Kidney (tissue), 14 donors: ENCODE measurements around the gene YOD1. TPM values are rescaled to one million over a fixed set of nuclear protein-coding genes. Genes with fewer than 3 reads are reported as not detected.

Source experiments
- DNase-seq, 5 donors: peaks; one replicate each; pipeline ENCODE4 v3.0.0-alpha.2; 2013 to 2020
- FAIRE-seq: peaks from 2 replicates; lab custom pipeline; 2012; peaks lifted over from hg19 to GRCh38; lab: Jason Lieb, UNC
- H3K27ac ChIP-seq, 2 donors: one replicate each; pipeline ENCODE4 v1.7.0; 2013; ENCODE audit warnings: low read depth in 2 of 2, low read length in 2 of 2, inconsistent platforms in 1 of 2
- H3K27me3 ChIP-seq: one replicate; pipeline ENCODE4 v1.7.1; 2013; ENCODE audit warnings: low read length, inconsistent platforms; ENCODE audit not compliant: control insufficient read depth, insufficient read depth
- H3K36me3 ChIP-seq, 3 donors: one replicate each; pipeline versions ENCODE4 v1.7.0 to v1.7.1; 2013; ENCODE audit warnings: low read length in 3 of 3, control low read depth in 1 of 3, inconsistent platforms in 1 of 3; ENCODE audit not compliant: insufficient read depth in 3 of 3, control insufficient read depth in 2 of 3
- H3K4me1 ChIP-seq, 3 donors: one replicate each; pipeline versions ENCODE4 v1.7.0 to v1.7.1; 2013; ENCODE audit warnings: low read length in 3 of 3, inconsistent platforms in 1 of 3, low read depth in 1 of 3; ENCODE audit not compliant: control insufficient read depth in 2 of 3, insufficient read depth in 2 of 3
- H3K4me3 ChIP-seq, 3 donors: one replicate each; pipeline versions ENCODE4 v1.7.0 to v1.8.1; 2013; ENCODE audit warnings: low read length in 3 of 3, control low read depth in 1 of 3, inconsistent platforms in 1 of 3
- H3K9ac ChIP-seq, 3 donors: one replicate each; pipeline versions ENCODE4 v1.7.0 to v1.7.1; 2013; ENCODE audit warnings: low read length in 3 of 3, control low read depth in 1 of 3, inconsistent platforms in 1 of 3
- H3K9me3 ChIP-seq, 3 donors: one replicate each; pipeline versions ENCODE4 v1.7.0 to v1.7.1; 2013; ENCODE audit warnings: low read length in 3 of 3, control low read depth in 1 of 3, inconsistent platforms in 1 of 3; ENCODE audit not compliant: control insufficient read depth in 2 of 3, insufficient read depth in 1 of 3
- intact Hi-C: fragments of 100-400 bp; cut with DNase I; formaldehyde crosslinking; loops from one replicate; pipeline ENCODE4 v1.11.1; 2022
- polyA plus RNA-seq: library from polyadenylated mRNA; stranded (reverse); fragments of 350-450 nt; fragmentation: Illumina TruSeq; extraction: RNeasy Lipid Tissue Mini Kit (QIAGEN cat#74804); gene quantifications from one replicate; pipeline ENCODE4 v1.2.3, GENCODE V29; 2014; ENCODE audit warnings: low read depth, low replicate concordance; ENCODE audit not compliant: insufficient read depth
- total RNA-seq: library from RNA; stranded (reverse); fragmentation: NEBNext Ultra II Directional; extraction: Animal tissue kit (Norgen Biotek cat#: 25700); gene quantifications from one replicate; pipeline ENCODE4 v1.2.1, GENCODE V29; 2021
- TF ChIP-seq, protein P1 (sequence below): IDR thresholded peaks from 3 replicates; pipeline ENCODE4 v1.5.1; 2012; ENCODE audit warnings: mild to moderate bottlenecking, moderate library complexity, borderline replicate concordance; ENCODE audit not compliant: insufficient read depth; ENCODE audit errors: extremely low read depth
- donor health status: control.
- donor health status: control.
- donor health status: control.
- donor health status: control.
- donor health status: control.
- donor health status: DM: yes; HTN: yes; CAD: no.
- donor health status: Normal renal cell carcinoma (clear cell type).

YOD1 gene
- total and polyA plus RNA-seq, 2 donors from 2014 or later, result 2.7 to 6.2 TPM

DNA sequence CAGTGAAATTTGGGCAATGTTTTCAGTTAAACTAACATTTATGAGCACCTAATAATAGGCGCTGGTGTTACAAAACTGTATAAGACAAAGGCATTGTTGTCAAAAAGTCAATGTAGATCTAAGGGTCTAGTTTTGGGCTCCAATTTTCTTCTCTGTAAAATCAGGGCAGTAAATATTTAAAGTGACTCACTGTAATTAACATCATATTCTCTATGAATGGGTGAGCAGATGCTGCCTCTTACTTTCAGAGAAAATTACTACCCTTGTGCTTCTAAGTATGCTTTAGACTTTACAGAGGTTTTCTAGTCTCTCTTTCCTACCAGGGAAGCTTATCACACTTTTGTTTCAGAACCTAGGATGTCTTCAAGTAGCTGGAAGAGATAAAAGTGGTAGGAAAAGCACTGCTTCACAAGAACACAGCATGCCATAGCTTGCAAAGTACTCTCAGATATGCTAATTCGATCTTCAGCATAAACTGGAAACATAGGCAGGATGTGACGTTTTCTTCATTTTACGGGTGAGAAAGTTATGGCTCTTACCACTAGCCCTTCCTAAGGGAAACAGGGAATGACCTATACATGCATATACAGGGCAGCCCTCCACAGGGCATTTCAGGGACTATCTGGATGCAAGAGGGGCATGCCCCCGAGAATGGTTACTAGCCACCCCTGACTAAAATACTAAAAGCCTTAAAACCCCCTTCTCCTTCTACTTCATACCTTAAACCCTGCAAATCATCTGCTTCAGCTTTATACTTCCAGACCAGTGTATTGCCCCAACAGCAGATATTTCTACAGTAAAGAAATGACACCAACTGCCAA is 21.1 kb downstream of the YOD1 start:
- H3K36me3 ChIP-seq, result no peaks in the 10 kb centered on the region
- H3K4me1 ChIP-seq, result peaks cover 15 to 37% (median 29%) of the 10 kb centered on the region in 3 donors

GRCh38 chr1:207028884-207029650 is 21.9 kb downstream of the YOD1 start:
- no peak overlapping the region for H3K4me3 ChIP-seq
- no peak overlapping the region for H3K9ac ChIP-seq

More for the DNA sequence above, 21.1 kb downstream of the YOD1 start:
- intact Hi-C loops, result no loop called here
- no peaks in the 10 kb centered on the region for H3K27me3 ChIP-seq
- H3K4me3 ChIP-seq, result peak overlapping the region; percentile 13 to 57 (median 17)
- no peak for DNase-seq
- TF ChIP-seq, protein P1, sequence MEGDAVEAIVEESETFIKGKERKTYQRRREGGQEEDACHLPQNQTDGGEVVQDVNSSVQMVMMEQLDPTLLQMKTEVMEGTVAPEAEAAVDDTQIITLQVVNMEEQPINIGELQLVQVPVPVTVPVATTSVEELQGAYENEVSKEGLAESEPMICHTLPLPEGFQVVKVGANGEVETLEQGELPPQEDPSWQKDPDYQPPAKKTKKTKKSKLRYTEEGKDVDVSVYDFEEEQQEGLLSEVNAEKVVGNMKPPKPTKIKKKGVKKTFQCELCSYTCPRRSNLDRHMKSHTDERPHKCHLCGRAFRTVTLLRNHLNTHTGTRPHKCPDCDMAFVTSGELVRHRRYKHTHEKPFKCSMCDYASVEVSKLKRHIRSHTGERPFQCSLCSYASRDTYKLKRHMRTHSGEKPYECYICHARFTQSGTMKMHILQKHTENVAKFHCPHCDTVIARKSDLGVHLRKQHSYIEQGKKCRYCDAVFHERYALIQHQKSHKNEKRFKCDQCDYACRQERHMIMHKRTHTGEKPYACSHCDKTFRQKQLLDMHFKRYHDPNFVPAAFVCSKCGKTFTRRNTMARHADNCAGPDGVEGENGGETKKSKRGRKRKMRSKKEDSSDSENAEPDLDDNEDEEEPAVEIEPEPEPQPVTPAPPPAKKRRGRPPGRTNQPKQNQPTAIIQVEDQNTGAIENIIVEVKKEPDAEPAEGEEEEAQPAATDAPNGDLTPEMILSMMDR, result no peak
- FAIRE-seq, result no peak
- H3K9ac ChIP-seq, result peak overlapping the region in 1 of 3 donors; percentile 69
- H3K9me3 ChIP-seq, result no peaks in the 10 kb centered on the region
- H3K27ac ChIP-seq, result peak overlapping the region; percentile 68 to 70

DNA sequence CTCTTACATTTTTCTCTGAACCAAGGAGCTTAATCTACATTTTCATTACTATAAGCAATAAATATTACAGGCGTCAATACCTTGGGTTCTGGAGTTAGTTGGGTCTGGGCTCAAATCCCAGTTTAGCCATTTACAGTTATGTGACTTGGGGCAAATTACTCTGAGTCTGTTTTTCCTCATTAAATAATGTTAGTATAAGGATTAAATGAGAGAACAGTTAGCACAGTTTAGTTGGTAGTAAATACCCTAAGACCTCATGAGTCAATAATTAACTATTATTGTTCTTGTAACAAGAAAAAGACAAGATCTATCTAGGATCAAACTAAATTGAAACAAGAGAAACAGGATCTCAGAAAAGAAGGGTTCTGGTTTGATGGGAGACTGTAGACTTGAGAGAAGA is 23.1 kb downstream of the YOD1 start:
- DNase-seq (no peak), FAIRE-seq (no peak)
- H3K4me3 ChIP-seq, result peak overlapping the region in 1 of 3 donors; percentile 23
- H3K4me1 ChIP-seq, result peaks cover 15 to 53% (median 40%) of the 10 kb centered on the region in 3 donors
- no peaks in the 10 kb centered on the region for H3K9me3 ChIP-seq
- intact Hi-C loops, result no loop called here
- no peaks in the 10 kb centered on the region for H3K36me3 ChIP-seq
- peak overlapping the region; percentile 61 to 65 for H3K27ac ChIP-seq
- TF ChIP-seq, protein P1, result no peak
- H3K27me3 ChIP-seq, result no peaks in the 10 kb centered on the region
- H3K9ac ChIP-seq, result peak overlapping the region in 1 of 3 donors; percentile 4

More at GRCh38 chr1:207028884-207029650, 21.9 kb downstream of the YOD1 start:
- Histone ChIP-seq H3K36me3 (no peaks in the 10 kb centered on the region), H3K9me3 (no peaks in the 10 kb centered on the region), H3K27ac (no peak overlapping the region), H3K4me1 (peaks cover 15 to 44% (median 36%) of the 10 kb centered on the region in 3 donors), H3K27me3 (no peaks in the 10 kb centered on the region)
- intact Hi-C loops, result no loop called here
- no peak for DNase-seq
- TF ChIP-seq, protein P1, result no peak
- no peak for FAIRE-seq
